Effector memory CD4-positive, alpha-beta T cell (primary cell): ENCODE data around the gene FOXI1.

Experiments
- DNase-seq, 3 donors: peaks; one replicate each; pipeline ENCODE4 v3.0.0-alpha.2; 2020
- H3K27ac ChIP-seq: 2 replicates; pipeline ENCODE4 v1.7.0; 2013; ENCODE audit warnings: mild to moderate bottlenecking, low read length, moderate library complexity; ENCODE audit not compliant: insufficient read depth, poor library complexity, severe bottlenecking
- H3K27me3 ChIP-seq: replicated peaks from 2 replicates; pipeline ENCODE4 v1.7.0; 2013; ENCODE audit warnings: mild to moderate bottlenecking, low read length; ENCODE audit not compliant: insufficient read depth, control insufficient read depth, poor library complexity, severe bottlenecking
- H3K36me3 ChIP-seq: 2 replicates; pipeline ENCODE4 v1.7.0; 2013; ENCODE audit warnings: mild to moderate bottlenecking, low read length, moderate library complexity; ENCODE audit not compliant: control insufficient read depth, insufficient read depth
- H3K4me1 ChIP-seq: 2 replicates; pipeline ENCODE4 v1.7.0; 2013; ENCODE audit warnings: low read length, mild to moderate bottlenecking; ENCODE audit not compliant: control insufficient read depth, insufficient read depth, poor library complexity, severe bottlenecking
- H3K4me3 ChIP-seq: 2 replicates; pipeline ENCODE4 v1.7.0; 2013; ENCODE audit warnings: low read length, low read depth, mild to moderate bottlenecking; ENCODE audit not compliant: insufficient read depth, poor library complexity, severe bottlenecking
- H3K9me3 ChIP-seq: 2 replicates; pipeline ENCODE4 v1.7.0; 2013; ENCODE audit warnings: mild to moderate bottlenecking, low read length, moderate library complexity; ENCODE audit not compliant: control insufficient read depth
- total RNA-seq, 3 donors: gene quantifications; one replicate each; lab custom pipeline; 2026; lab: John Stamatoyannopoulos, UW

The FOXI1 gene
- total RNA-seq = 0 to 0.58 (median 0.17) reads per million in 3 donors

GRCh38 chr5:170105642-170106611 lies at the start of gene FOXI1:
TSS of gene FOXI1 (plus strand) at chr5:170105897. CDS start at chr5:170105958, 61 bp downstream.
- no peaks in the 10 kb centered on the region for H3K36me3 ChIP-seq
- H3K4me1 ChIP-seq = no peaks in the 10 kb centered on the region
- H3K9me3 ChIP-seq = no peaks in the 10 kb centered on the region
- H3K27ac ChIP-seq = no peak within 1 kb of the TSS
- no peak for DNase-seq
- H3K27me3 ChIP-seq = no peaks in the 10 kb centered on the region
- H3K4me3 ChIP-seq = no peak within 1 kb of the TSS

- DNase-seq = no peak
- Histone ChIP-seq H3K4me1 (no peaks in the 10 kb centered on the region), H3K4me3 (no peak overlapping the region), H3K27ac (no peak overlapping the region), H3K27me3 (no peaks in the 10 kb centered on the region), H3K36me3 (peaks cover 79% of the 10 kb centered on the region), H3K9me3 (no peaks in the 10 kb centered on the region)
Measured at GRCh38 chr5:170056561-170057267, 49.0 kb upstream of the FOXI1 start.

GRCh38 chr5:170057311-170057710 lies 48.4 kb upstream of the FOXI1 start:
- H3K36me3 ChIP-seq = peaks cover 79% of the 10 kb centered on the region
- H3K4me1 ChIP-seq = no peaks in the 10 kb centered on the region
- no peak overlapping the region for H3K4me3 ChIP-seq
- H3K9me3 ChIP-seq = no peaks in the 10 kb centered on the region
- no peak for DNase-seq
- no peaks in the 10 kb centered on the region for H3K27me3 ChIP-seq
- no peak overlapping the region for H3K27ac ChIP-seq

- H3K36me3 ChIP-seq = peaks cover 70% of the 10 kb centered on the region
Measured at GRCh38 chr5:170059221-170059620, 46.5 kb upstream of the FOXI1 start.

GRCh38 chr5:170067152-170067551 lies 38.5 kb upstream of the FOXI1 start:
- Histone ChIP-seq H3K4me1 (no peaks in the 10 kb centered on the region), H3K27ac (no peak overlapping the region), H3K36me3 (peaks cover 54% of the 10 kb centered on the region), H3K4me3 (no peak overlapping the region), H3K27me3 (no peaks in the 10 kb centered on the region), H3K9me3 (no peaks in the 10 kb centered on the region)
- DNase-seq = no peak

More at GRCh38 chr5:170059221-170059620, 46.5 kb upstream of the FOXI1 start:
- Histone ChIP-seq H3K27me3 (no peaks in the 10 kb centered on the region), H3K4me3 (no peak overlapping the region), H3K4me1 (no peaks in the 10 kb centered on the region), H3K27ac (no peak overlapping the region), H3K9me3 (no peaks in the 10 kb centered on the region)
- DNase-seq = no peak

GRCh38 chr5:170067574-170068170 lies 38.0 kb upstream of the FOXI1 start:
- Histone ChIP-seq H3K36me3 (peaks cover 49% of the 10 kb centered on the region), H3K27me3 (no peaks in the 10 kb centered on the region), H3K4me3 (no peak overlapping the region), H3K27ac (no peak overlapping the region), H3K4me1 (no peaks in the 10 kb centered on the region), H3K9me3 (no peaks in the 10 kb centered on the region)
- no peak for DNase-seq

GRCh38 chr5:170069512-170069911 lies 36.2 kb upstream of the FOXI1 start:
- DNase-seq = no peak
- no peak overlapping the region for H3K4me3 ChIP-seq
- no peaks in the 10 kb centered on the region for H3K4me1 ChIP-seq
- no peak overlapping the region for H3K27ac ChIP-seq
- H3K36me3 ChIP-seq = peaks cover 46% of the 10 kb centered on the region
- no peaks in the 10 kb centered on the region for H3K27me3 ChIP-seq
- no peaks in the 10 kb centered on the region for H3K9me3 ChIP-seq

- Histone ChIP-seq H3K27me3 (no peaks in the 10 kb centered on the region), H3K4me1 (no peaks in the 10 kb centered on the region), H3K36me3 (peaks cover 53% of the 10 kb centered on the region), H3K9me3 (no peaks in the 10 kb centered on the region), H3K27ac (no peak overlapping the region), H3K4me3 (no peak overlapping the region)
- DNase-seq = no peak
Measured at GRCh38 chr5:170070556-170071412, 34.9 kb upstream of the FOXI1 start.

GRCh38 chr5:170071748-170072147 lies 33.9 kb upstream of the FOXI1 start:
- no peaks in the 10 kb centered on the region for H3K9me3 ChIP-seq
- no peak for DNase-seq
- no peak overlapping the region for H3K4me3 ChIP-seq

More at GRCh38 chr5:170071748-170072147, 33.9 kb upstream of the FOXI1 start:
- H3K27me3 ChIP-seq = no peaks in the 10 kb centered on the region
- H3K27ac ChIP-seq = no peak overlapping the region
- peaks cover 57% of the 10 kb centered on the region for H3K36me3 ChIP-seq
- no peaks in the 10 kb centered on the region for H3K4me1 ChIP-seq
